Activated naive CD8-positive, alpha-beta T cell treated with anti-CD3 and anti-CD28 coated beads, Interleukin-2, amount 10 ng/mL, durations not matched to agents 7 days and 5 days (primary cell): ENCODE measurements around the gene CDH13. TPM values are rescaled to one million over a fixed set of nuclear protein-coding genes. Genes with fewer than 3 reads are reported as not detected.

ENCODE experiments used
- ATAC-seq: fragments of 150-1000 bp; cut with Tn5 transposase; one replicate; pipeline ENCODE4 v1.10.0; 2021; ENCODE audit warnings: low read depth, moderate library complexity
- POLR2A ChIA-PET: fragments of 350-600 bp; sonication (Branson Sonifier 250); formaldehyde crosslinking; loops from one replicate; lab custom pipeline; 2021; ENCODE audit warnings: antibody characterized with exemption; lab: Charles Lee
- DNase-seq: peaks from one replicate; pipeline ENCODE4 v3.0.0; 2021
- H3K27ac Mint-ChIP-seq: one replicate; pipeline ENCODE4 v1.8.0; 2022; ENCODE audit warnings: mild to moderate bottlenecking, mixed read lengths
- H3K27me3 Mint-ChIP-seq: one replicate; pipeline ENCODE4 v1.8.0; 2022; ENCODE audit warnings: mild to moderate bottlenecking, moderate library complexity, mixed read lengths
- H3K36me3 Mint-ChIP-seq: one replicate; pipeline ENCODE4 v1.8.0; 2021; ENCODE audit warnings: mild to moderate bottlenecking, mixed read lengths
- H3K4me1 Mint-ChIP-seq: one replicate; pipeline ENCODE4 v1.8.0; 2021; ENCODE audit warnings: mixed read lengths
- H3K4me3 Mint-ChIP-seq: one replicate; pipeline ENCODE4 v1.8.0; 2022; ENCODE audit warnings: mild to moderate bottlenecking, moderate library complexity, mixed read lengths
- H3K9me3 Mint-ChIP-seq: one replicate; pipeline ENCODE4 v1.8.0; 2021; ENCODE audit warnings: mixed read lengths
- total RNA-seq, 2 experiments: library from RNA; stranded (reverse); gene quantifications; one replicate each; pipeline ENCODE4 v1.2.3, GENCODE V29; 2021

The CDH13 gene
- total RNA-seq, 2 experiments from 2014 or later: not detected

GRCh38 chr16:83272843-83273242 is 646.1 kb downstream of the CDH13 start:
- Mint-ChIP-seq H3K36me3 (no peaks in the 10 kb centered on the region), H3K27ac (no peak overlapping the region), H3K4me1 (no peaks in the 10 kb centered on the region), H3K27me3 (peaks cover 5% of the 10 kb centered on the region), H3K9me3 (no peaks in the 10 kb centered on the region), H3K4me3 (no peak overlapping the region)
- ATAC-seq (no peak), DNase-seq (no peak)
- POLR2A ChIA-PET: no interaction called here

- POLR2A ChIA-PET: no interaction called here
- Mint-ChIP-seq H3K4me3 (no peak overlapping the region), H3K9me3 (no peaks in the 10 kb centered on the region), H3K4me1 (no peaks in the 10 kb centered on the region), H3K36me3 (no peaks in the 10 kb centered on the region), H3K27me3 (peaks cover 5% of the 10 kb centered on the region), H3K27ac (no peak overlapping the region)
- ATAC-seq (no peak), DNase-seq (no peak)
Measured at GRCh38 chr16:83273504-83274173, 646.9 kb downstream of the CDH13 start.

DNA sequence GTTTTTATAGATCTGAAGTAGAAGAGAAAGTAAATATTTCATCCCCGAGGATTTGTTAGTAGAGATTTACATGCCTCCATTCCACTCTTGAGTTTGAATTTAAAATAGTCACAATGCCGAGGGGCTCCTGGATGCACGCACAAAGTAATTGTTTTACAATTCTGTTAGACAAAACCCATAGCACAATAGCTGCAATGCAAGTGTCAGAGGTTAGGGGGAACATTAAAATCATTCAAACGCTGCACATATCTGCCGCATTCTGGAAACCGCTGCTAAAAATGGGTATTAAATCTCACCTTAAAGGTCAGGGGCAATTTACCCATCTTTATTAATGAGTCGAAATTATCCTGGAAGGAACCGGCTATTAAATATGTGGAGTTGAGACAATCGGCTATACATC is 652.5 kb downstream of the CDH13 start:
- Mint-ChIP-seq H3K9me3 (no peaks in the 10 kb centered on the region), H3K27me3 (no peaks in the 10 kb centered on the region), H3K27ac (no peak overlapping the region), H3K4me3 (no peak overlapping the region), H3K4me1 (no peaks in the 10 kb centered on the region), H3K36me3 (no peaks in the 10 kb centered on the region)
- DNase-seq (no peak), ATAC-seq (no peak)
- POLR2A ChIA-PET: no interaction called here

- Mint-ChIP-seq H3K36me3 (no peaks in the 10 kb centered on the region), H3K4me1 (no peaks in the 10 kb centered on the region), H3K27me3 (no peaks in the 10 kb centered on the region), H3K4me3 (no peak overlapping the region), H3K9me3 (no peaks in the 10 kb centered on the region), H3K27ac (no peak overlapping the region)
- DNase-seq (no peak), ATAC-seq (no peak)
- POLR2A ChIA-PET: no interaction called here
Measured at GRCh38 chr16:83285921-83286320, 659.2 kb downstream of the CDH13 start.

GRCh38 chr16:83296505-83296904 is 669.7 kb downstream of the CDH13 start:
- no peaks in the 10 kb centered on the region for H3K4me1 Mint-ChIP-seq
- POLR2A ChIA-PET: no interaction called here

DNA sequence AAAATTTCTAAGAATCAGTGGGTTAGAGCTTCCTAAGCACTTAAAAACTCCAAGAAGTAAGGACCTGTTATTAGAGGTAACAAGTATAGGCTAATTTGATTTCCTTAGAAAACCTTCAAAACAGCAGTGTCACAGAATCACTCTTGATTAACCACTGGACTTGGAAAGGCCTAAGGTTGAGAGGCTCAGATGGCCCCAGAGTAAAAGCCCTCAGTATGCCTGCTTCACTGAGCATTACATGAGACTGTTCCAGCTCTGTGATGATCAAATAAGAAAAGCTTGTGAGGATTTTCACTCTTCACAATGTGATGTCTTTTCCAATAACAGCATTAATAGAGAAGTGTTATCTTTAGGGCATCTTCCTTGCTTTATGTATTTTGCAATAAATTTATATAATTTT is 671.8 kb downstream of the CDH13 start:
- no peaks in the 10 kb centered on the region for H3K36me3 Mint-ChIP-seq
- ATAC-seq (no peak), DNase-seq (no peak)
- POLR2A ChIA-PET: no interaction called here
- no peaks in the 10 kb centered on the region for H3K9me3 Mint-ChIP-seq
- H3K27me3 Mint-ChIP-seq: no peaks in the 10 kb centered on the region
- H3K4me3 Mint-ChIP-seq: no peak overlapping the region
- no peaks in the 10 kb centered on the region for H3K4me1 Mint-ChIP-seq
- no peak overlapping the region for H3K27ac Mint-ChIP-seq

More at GRCh38 chr16:83296505-83296904, 669.7 kb downstream of the CDH13 start:
- H3K4me3 Mint-ChIP-seq: no peak overlapping the region
- DNase-seq: no peak
- no peak for ATAC-seq
- H3K36me3 Mint-ChIP-seq: no peaks in the 10 kb centered on the region
- H3K27me3 Mint-ChIP-seq: no peaks in the 10 kb centered on the region
- no peaks in the 10 kb centered on the region for H3K9me3 Mint-ChIP-seq
- no peak overlapping the region for H3K27ac Mint-ChIP-seq

GRCh38 chr16:83300326-83300725 is 673.6 kb downstream of the CDH13 start:
- no peak overlapping the region for H3K27ac Mint-ChIP-seq
- no peaks in the 10 kb centered on the region for H3K4me1 Mint-ChIP-seq
- H3K36me3 Mint-ChIP-seq: no peaks in the 10 kb centered on the region
- no peak for DNase-seq
- no peaks in the 10 kb centered on the region for H3K9me3 Mint-ChIP-seq
- POLR2A ChIA-PET: no interaction called here
- no peaks in the 10 kb centered on the region for H3K27me3 Mint-ChIP-seq
- ATAC-seq: no peak
- no peak overlapping the region for H3K4me3 Mint-ChIP-seq

DNA sequence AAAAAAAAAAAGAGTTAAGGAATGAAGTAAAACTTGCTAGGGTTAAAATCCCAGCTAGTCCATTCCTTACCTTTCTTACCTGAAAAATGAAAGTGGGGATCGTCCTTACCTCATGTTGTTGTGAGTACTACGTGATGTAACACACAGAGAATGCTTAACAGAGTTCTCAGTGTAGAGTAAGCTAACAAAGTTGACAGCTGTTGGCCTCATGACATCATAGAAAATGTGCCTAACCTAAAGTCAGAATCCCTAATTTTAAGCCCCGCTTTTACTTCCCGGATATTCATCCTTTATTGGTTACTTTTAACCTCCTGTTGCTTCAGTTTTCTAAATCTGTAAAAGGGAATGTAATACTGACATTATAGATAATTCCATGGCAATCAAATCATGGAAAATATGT is 675.2 kb downstream of the CDH13 start:
- Mint-ChIP-seq H3K27ac (no peak overlapping the region), H3K27me3 (no peaks in the 10 kb centered on the region), H3K36me3 (no peaks in the 10 kb centered on the region), H3K4me3 (no peak overlapping the region), H3K4me1 (no peaks in the 10 kb centered on the region), H3K9me3 (no peaks in the 10 kb centered on the region)
- DNase-seq: no peak
- POLR2A ChIA-PET: no interaction called here
- no peak for ATAC-seq

DNA sequence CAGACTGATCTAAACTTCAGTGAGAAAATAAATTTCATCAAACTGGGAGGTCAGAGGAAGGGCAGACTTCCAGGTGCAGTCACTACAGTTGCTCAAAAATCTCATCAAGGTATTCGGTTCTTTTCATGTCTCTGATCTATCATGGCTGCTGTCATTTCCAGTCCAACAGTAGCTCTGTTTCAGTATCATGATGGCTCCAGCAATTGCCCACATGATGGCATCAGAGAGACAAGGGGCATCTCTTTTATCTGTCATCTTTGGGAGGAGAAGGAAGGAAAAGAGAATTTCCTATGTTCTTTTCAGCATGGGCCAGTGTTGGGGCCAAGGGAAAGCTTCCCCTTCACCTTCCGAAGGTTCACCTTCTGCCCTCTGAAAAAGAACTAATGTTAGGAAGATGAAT is 676.1 kb downstream of the CDH13 start:
- no peaks in the 10 kb centered on the region for H3K4me1 Mint-ChIP-seq
- H3K27ac Mint-ChIP-seq: no peak overlapping the region
- H3K36me3 Mint-ChIP-seq: no peaks in the 10 kb centered on the region
- H3K27me3 Mint-ChIP-seq: no peaks in the 10 kb centered on the region
- ATAC-seq: no peak
- no peak for DNase-seq
- no peak overlapping the region for H3K4me3 Mint-ChIP-seq
- H3K9me3 Mint-ChIP-seq: no peaks in the 10 kb centered on the region
- POLR2A ChIA-PET: no interaction called here

DNA sequence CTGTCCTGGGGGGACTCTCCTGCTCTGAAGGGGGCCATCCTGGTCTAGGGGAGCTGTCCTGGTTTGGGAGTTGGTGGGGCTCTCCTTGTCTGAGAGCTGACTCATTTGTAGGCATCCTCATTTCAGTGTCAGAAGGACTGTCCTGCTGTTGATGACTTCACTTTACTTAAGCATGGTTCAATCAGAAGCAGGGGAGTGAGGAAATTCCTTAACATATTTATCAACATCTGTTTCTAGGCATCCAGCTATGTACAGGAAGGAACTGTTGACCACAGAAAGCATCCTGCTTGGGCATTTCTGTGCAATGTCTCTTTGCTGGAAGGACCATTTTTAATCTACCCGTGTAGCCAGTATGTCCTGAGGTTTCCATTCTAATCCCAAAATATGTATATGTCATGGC is 678.3 kb downstream of the CDH13 start:
- no peak overlapping the region for H3K27ac Mint-ChIP-seq
- no peaks in the 10 kb centered on the region for H3K27me3 Mint-ChIP-seq
- POLR2A ChIA-PET: no interaction called here
- H3K4me1 Mint-ChIP-seq: no peaks in the 10 kb centered on the region
- no peaks in the 10 kb centered on the region for H3K36me3 Mint-ChIP-seq
- DNase-seq: no peak
- H3K9me3 Mint-ChIP-seq: no peaks in the 10 kb centered on the region
- no peak for ATAC-seq
- no peak overlapping the region for H3K4me3 Mint-ChIP-seq

DNA sequence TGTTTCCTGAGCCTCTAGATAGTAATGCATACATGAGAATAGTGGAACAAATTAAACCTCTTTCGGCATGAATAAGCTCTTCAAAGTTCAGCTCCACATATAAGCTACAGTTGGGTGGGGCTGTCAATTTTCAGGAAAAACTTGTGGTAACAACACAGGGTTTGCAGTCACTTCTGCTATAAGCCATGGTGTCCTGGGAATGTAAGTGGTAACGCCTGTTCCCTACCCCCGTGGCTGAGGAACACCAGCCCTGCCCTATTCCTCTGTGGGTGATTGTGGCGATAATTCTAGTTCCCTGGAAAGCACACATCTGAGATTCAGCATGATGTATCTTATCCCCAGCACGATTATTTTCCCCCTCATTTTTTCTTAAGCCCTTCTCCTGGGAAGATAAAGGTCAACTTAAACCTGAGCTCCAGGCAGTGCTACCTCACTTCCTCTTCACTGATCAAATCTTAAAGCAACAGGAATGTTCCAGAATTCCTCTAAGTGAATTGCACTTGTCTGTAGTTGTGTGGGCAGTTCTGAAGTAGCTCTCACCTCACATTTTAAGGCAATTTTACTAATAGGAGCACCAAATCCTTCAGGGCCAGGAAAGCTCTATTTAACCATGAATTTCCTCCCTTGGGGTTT is 680.3 kb downstream of the CDH13 start:
- H3K36me3 Mint-ChIP-seq: no peaks in the 10 kb centered on the region
- no peaks in the 10 kb centered on the region for H3K9me3 Mint-ChIP-seq
- no peaks in the 10 kb centered on the region for H3K4me1 Mint-ChIP-seq
- ATAC-seq: no peak
- H3K27ac Mint-ChIP-seq: no peak overlapping the region
- H3K27me3 Mint-ChIP-seq: no peaks in the 10 kb centered on the region
- no peak overlapping the region for H3K4me3 Mint-ChIP-seq
- POLR2A ChIA-PET: no interaction called here
- DNase-seq: no peak

DNA sequence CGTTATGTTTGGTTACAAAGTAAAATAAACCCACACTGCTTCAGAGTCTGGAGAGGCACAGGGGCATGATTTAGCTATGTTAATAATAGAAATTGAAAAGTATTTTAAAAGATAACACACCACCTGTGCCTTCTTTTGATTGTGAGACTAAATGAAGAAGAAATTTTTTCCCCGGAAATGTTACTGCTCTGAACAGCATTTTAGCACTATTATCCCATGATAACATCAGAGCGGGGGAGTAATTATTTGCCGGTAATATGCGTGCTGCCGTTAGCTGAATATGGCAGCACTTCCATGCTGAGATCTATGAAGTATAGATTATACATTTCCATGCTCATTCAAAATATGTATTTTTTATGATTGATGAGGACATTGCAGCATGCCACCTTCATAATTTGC is 680.8 kb downstream of the CDH13 start:
- no peak for DNase-seq
- H3K9me3 Mint-ChIP-seq: no peaks in the 10 kb centered on the region
- POLR2A ChIA-PET: no interaction called here
- no peak overlapping the region for H3K4me3 Mint-ChIP-seq
- no peaks in the 10 kb centered on the region for H3K4me1 Mint-ChIP-seq
- H3K27me3 Mint-ChIP-seq: peaks cover 3% of the 10 kb centered on the region
- no peak for ATAC-seq
- H3K36me3 Mint-ChIP-seq: no peaks in the 10 kb centered on the region
- no peak overlapping the region for H3K27ac Mint-ChIP-seq

DNA sequence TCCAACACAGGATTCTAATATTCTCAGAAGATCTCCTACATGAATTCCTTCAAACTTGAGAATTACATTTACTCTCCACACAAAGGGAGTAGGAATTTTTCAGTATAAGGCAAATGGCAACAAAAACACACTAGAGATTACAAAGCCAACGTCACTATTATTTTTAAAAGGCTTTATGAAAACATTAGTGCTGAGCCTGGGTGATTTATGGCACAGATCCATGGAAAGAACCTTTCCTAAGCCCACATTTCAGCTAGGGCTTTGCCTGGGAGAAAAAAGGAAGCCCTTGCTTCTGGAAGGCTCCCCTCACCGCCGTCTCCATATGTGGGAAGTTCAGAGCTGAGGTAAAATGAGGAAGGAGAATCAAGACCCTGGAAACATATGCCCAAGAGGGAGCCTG is 681.6 kb downstream of the CDH13 start:
- ATAC-seq (no peak), DNase-seq (no peak)
- Mint-ChIP-seq H3K27me3 (peaks cover 3% of the 10 kb centered on the region), H3K9me3 (no peaks in the 10 kb centered on the region), H3K4me3 (no peak overlapping the region), H3K36me3 (no peaks in the 10 kb centered on the region), H3K27ac (no peak overlapping the region), H3K4me1 (no peaks in the 10 kb centered on the region)
- POLR2A ChIA-PET: no interaction called here

GRCh38 chr16:83310816-83311215 is 684.0 kb downstream of the CDH13 start:
- no peak overlapping the region for H3K4me3 Mint-ChIP-seq
- no peak overlapping the region for H3K27ac Mint-ChIP-seq
- peaks cover 3% of the 10 kb centered on the region for H3K27me3 Mint-ChIP-seq
- no peak for DNase-seq
- no peaks in the 10 kb centered on the region for H3K4me1 Mint-ChIP-seq
- ATAC-seq: no peak
- POLR2A ChIA-PET: no interaction called here
- no peaks in the 10 kb centered on the region for H3K9me3 Mint-ChIP-seq
- no peaks in the 10 kb centered on the region for H3K36me3 Mint-ChIP-seq
